Stimulated activated CD4-positive, alpha-beta T cell treated with anti-CD3 and anti-CD28 coated beads, Interleukin-4, amount 100 ng/mL, for 24 hours (primary cell): Measurements from ENCODE around the gene CARD9.

Experiments
- DNase-seq: peaks from one replicate; pipeline ENCODE4 v3.0.0-alpha.2; 2020

The CARD9 gene

DNA sequence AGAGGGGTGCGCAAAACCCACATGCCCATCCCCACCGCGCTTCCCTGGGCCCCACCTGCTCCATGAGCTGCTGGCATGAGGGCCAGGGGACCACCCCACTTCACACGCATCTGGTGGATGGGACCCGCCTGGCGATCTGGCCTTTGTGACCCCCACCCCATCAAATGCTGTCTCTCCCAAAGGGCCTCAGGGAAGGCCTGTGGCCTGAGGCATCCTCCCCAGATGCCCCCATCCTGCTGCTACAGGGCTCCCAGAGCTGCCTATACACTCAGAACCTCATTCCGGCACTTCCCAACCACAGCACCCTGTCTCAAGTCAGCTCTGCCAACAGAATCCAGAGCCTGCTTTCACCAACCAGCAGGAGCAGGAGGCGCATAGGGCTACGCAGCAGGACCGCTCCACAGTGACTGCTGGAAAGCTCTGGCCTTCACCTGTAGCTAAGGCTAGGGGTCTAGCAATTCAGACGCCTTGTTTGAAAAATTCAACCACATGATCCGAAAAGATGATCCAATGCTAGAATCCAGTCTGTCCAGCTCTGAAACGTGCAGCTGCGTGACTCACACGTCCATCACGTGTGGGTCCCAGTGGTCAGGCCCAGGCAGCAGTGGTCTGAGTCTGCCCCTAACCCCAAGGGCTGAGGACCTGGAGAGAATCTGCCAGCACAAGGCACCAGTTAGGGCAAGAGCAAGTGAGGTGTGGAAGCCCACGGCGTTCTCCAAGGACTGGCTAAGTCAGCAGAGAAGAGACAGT lies 27.9 kb upstream of the CARD9 start:
- no peak for DNase-seq

DNA sequence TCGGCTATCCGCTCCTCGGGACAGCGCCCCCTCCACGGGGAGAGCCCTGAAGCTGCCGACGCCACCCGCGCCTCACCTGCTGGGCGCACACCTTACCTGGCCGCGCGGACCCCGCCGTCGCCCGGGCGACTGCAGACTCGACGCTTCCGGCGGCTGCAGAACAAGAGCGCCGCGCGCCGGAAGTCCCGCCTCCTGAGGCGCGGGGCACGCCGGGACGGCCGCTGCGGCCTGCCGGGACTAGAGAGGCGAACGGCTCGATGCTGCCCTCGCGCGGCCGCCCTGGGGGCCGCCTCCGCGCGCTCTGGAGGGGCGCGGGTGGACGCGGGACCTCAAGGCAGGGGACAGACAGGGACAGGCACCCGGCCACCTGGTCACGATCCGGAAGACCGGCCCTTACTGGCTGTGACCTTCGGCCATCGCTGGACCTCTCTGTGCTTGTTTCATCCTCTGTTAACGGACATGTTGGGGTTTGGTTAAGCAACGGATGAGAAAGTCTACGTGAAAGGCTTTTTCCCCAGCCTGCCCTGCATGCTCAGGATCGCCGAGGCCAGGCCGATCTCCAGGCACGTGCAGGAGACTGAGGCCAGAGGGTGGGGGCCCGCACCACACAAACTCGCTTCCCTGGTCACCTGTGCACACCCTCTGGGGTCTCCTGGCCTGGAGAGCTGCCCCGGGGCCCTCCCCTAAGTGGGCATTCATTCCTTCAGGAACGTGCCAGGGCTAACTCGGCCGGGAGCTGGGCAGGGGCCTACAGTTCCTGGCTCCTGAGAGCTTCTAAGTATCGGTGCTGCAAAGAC lies 26.8 kb upstream of the CARD9 start, which contains the start of gene SNAPC4:
SNAPC4 (minus strand) TSS at position 133 of the 797 bp plus-strand sequence. CDS start 1,742 bp downstream, outside the sequence.
- DNase-seq, result peak; percentile 86

DNA sequence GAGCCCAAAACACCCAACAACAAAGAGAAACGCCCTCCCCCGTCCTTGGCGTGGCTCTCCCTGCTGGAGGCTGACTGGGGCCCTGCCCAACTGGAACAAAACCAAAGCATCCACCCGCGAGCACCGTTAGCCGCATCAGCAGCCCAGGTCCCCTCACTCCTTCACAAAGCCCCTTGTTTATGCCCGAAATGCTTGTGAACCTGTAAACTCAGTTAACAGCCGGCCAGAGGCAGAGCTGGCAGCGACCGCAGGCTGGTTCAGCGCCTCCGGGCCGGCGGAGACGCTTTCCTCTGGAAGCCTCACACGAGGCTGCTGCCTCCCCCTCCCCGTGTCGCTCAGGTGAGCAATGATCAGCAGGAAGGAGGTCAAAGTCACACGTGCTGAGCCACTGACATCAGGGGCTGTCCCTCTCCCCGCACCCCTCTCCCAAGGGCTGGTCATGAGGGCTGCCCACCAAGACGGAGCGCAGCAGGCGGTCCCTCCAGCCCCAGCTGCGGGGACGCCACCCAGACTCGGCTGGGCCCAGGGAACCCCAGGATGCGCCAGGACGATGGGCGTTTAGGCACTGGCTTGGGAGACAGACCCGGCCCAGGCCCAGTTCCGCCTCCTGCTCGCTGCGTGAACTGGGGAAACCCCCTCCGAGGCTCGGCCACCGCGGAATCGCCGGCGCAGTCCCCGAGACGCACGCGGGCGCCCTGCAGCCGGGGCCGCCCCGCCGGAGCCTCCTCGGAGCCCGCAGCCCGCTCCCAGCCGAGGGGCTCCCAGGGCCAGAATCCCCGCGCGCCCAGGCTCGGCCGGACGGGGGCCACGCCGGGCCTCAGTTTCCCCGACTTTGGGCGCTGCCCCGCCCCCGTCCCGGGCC lies 25.9 kb upstream of the CARD9 start:
- peak; percentile 41 for DNase-seq

DNA sequence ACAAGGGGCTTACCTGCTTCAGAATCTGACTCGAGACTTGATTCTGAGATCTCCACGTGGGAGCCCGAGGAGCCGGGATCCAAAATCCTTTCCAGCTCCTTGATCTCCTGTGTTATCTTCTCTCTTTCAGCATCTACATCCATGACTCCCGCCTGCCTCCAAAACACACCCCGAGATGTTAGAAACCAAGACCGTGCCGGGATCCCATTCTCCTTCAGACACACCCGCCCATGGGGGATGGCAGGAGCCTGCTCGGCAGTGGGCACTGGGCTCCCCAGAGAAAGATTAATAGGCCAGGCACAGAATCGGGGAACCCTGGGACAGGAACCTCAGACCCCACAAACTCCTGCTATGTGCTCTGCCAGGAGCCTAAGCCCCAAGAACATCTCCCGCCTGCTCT lies 24.8 kb upstream of the CARD9 start:
- DNase-seq, result no peak

DNA sequence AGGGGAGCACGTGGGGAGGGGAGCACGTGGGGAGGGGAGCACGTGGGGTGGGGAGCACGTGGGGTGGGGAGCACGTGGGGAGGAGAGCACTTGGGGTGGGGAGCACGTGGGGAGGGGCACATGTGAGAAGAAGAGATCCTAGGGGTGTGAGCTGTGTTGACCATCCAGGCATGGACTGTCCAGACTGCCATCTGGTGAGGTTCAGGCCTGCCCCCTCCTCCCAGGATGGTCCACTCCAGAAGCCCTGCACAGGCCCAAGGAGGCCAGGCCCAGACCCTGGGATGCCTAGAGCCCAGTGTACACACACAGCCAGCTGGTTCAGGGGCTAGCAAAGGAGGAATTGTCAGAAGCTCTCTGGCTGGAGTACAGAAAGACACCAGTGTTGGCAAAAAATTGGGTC lies 24.2 kb upstream of the CARD9 start:
- no peak for DNase-seq

DNA sequence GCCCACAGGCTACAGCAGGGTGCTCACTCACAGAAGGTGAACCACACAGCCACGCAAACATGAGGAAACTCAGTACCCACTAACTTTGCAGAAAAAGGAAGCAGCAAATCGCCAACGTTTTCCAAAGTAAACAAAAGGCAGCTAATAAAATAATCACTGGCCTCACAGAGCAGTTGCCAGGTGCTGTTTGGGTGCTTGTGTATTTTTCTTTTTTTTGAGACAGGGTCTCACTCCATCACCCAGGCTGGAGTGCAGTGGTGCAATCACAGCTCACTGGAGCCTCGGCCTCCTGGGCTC lies 22.7 kb upstream of the CARD9 start:
- no peak for DNase-seq

DNA sequence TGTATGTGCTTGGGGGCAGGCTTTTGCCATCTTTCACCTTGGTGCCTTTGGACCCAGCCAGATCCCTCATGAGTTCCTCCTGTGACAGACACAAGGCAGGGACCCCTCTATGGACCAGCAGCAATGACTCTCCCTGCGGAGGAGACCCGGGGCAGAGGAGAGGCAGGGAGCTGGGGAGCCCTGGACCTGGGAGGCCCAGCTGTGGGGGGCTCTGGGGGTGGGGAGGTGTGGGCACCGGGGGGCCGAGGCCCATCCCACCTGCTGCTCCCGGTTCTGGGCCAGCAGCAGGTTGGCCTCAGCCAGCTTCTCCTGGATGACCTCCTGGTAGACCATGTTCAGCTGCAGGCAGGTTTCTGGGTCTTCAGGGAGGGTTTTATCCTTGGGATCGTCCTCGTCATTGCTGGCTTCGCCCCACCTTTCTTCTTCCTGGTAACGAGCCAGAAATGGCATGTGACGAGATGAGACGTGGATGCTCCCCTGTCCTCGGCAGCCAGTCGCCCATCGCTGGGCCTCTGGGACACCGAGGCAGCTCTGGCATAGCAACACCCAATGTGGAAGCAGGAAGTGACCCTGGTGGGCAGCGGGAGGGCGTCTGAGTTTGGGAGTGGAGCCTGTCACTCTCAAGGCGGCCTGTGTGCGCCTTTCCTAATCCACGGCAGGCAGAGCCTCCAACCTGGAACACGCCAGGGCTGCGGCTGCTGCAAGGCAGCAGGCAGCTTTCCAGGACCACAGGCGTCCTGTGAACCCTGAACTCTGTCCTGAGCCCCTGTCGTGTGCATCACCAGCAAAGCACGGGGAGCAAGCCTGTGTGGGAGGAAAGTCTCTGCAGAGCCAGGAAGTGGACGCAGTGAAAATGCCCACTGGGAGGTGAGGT lies 22.1 kb upstream of the CARD9 start:
- DNase-seq, result no peak

DNA sequence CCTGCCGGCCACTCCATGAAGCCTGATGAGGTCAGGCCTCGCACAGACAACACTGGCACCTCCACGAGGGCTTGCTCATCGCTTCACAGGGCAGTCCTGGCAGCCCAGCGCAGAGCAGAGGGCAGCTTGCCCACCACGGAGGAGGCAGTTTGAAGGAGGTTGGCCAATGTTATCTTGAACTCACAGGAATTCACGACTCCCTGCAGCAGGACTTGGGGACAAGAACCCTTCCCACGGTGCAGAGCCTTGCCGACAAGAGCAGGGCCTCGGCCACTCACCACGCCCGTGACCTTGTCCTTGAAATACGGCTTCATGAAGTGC lies 21.5 kb upstream of the CARD9 start:
- DNase-seq, result no peak

DNA sequence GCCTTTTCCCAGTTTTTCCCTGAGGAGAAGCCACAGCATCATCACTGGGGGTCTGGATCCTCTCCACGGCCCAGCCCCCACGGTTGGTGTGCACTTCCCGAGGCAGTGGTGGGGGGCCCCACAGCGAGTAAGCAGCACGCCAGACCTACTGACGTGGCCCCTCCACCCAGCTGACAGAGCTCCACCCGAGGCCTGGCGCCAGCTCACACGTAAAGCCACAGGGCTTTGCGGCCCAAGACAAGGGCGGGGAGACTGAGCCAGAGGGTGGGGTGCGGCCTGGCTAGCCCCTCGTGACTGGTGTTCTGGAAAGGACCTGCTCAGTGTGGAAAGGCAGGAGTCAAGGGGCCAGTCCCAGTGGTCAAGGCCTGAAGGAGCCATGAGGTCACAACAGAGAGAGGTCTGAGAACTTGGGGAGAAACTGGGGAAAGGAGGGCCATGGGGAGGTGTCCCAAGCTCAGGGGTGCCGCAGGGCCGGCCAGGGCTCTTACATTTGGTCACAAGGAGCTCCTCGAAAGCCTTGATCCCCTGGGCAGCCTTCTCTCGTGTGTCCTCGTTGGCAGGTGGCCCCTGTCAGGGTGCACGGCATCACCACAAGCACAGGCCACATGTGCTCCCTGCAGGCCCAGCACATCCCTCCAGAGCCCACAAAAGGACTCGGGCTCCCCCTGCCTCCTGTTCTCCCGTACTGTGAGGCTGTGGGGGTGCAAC lies 21.0 kb upstream of the CARD9 start:
- DNase-seq, result no peak

DNA sequence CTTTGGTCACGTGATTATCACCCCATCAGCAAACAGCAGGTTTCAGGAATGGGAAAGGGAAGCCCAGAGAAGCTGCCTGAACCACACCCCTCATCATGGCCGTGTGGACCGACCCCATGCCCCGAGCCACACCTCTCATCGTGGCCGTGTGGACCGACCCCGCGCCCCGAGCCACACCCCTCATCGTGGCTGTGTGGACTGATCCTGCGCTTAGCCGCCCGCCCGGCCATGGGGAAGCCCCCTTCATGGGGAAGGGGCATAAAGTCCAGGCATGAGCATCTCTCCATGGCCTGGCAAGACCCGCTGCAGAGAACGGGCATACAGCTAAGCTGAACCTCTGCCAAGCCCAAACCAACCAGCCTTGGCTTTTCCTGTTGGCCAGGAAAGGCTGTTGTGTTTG lies 20.1 kb upstream of the CARD9 start:
- no peak for DNase-seq

DNA sequence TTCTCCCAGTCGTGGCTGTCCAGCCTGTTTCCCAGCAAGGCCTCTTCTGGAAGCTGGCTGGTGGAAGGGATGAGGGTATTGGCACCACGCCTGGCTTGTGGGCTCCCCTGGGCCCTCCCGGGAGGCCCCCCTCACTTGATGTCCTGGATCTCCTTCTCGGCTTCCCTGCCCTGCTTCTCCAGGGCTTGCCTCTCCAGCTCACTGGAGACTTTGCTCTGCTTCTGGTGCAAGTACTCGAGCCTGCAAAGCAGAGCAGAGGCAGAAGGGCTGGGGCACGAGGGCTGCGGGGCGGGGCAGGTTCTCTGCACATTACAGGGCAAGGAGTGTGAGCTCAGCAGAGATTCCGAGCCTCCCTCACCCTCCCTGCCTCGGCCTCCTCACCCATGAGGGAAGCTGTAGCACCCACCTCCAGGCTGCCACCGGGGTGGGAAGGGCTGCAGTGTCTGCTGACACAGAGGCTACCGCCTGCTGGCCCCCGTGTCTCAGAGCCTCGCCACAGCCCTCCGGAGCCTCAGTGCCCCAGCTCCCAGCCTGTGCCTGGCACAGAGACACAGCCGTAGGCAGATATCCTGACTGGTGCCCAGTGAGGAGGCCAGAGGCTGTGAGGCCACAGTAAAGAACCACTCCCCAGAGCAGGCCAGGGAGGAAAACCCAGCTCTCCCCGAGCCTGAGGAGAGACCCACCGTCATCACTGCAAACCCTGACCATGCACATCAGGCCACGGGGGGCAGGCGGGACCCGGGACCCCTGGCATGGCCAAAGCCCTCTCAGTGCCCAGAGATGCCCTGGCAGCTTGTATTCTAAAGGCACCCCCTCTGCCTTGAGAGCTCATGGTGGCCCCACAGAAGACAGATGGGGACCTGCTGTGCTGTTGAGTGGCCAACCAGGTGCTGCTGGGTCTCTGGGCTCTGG lies 19.3 kb upstream of the CARD9 start:
- DNase-seq, result no peak

DNA sequence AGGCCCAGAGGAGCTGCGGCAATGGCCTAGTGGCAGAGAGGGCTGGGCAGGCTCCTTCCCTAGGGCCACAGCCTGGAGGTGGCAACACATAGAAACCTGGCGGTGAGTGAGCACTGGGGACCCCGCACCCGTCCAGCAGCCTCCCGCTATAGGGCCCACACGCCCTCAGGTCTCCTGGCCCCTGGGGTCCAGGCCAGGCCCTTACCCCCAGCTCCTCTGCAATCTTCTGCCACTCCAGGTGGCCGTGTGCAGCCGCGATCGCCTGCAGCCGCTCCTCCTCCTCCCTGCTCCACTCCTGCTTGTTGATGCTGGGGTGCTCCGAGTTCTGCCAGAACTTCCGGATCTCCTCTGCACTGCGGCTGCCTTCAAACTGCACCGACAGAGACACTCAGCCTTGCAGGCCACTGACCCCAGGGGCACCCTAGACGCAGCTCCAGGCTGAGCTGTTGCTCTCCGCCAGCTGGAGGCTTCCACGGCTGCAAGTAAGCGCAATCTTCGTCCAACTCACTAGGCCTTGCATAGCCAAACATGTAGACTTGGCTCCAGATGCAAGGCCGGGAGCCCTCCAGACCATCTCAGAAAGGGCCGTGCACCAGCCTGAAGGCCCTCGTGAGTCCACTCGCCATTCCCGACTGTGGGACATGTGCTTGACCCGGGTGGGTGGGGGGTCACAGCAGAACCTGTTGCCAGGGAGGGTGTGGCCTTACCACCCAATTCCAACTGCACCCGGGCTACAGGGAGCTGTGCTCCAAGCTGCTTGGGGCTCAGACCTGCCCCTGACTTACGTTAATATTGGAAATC lies 18.5 kb upstream of the CARD9 start:
- no peak for DNase-seq

DNA sequence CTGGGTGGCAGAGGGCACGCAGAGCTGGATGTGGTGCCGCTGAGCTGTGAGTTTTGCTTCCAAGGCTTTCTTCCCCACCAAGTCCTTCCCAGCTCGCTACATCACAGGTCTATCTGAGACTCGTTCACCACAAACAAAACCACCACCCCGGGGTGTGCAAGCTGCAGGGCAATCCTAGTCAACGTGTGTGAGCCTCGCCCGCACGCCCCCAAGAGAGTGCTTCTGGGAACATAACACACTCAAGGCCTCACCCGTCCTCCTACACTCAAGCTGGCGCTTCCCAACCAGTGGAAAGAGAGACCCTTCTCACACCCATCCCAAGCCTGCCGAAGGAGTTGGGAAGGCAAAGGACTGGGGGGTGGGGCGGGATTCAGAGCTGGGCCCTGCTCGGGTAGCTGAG lies 15.9 kb upstream of the CARD9 start:
- no peak for DNase-seq

DNA sequence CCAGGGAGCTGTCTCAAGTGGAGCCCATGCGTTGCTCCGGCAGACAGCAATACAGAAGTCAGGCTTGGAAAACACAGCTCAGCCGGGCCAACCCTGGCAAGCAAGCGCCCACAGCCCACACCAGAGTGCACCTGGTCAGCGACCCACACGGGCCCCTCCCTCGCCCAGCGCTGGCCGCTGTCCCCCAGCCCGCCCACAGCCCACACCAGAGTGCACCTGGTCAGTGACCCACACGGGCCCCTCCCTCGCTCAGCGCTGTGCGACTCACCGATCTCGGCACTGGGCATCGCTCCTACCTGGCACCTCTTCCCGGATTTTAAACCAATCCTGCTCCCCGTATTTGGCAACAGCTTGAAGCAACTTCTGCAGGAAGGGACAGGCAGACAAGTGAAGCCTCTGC lies 13.7 kb upstream of the CARD9 start:
- DNase-seq, result no peak

DNA sequence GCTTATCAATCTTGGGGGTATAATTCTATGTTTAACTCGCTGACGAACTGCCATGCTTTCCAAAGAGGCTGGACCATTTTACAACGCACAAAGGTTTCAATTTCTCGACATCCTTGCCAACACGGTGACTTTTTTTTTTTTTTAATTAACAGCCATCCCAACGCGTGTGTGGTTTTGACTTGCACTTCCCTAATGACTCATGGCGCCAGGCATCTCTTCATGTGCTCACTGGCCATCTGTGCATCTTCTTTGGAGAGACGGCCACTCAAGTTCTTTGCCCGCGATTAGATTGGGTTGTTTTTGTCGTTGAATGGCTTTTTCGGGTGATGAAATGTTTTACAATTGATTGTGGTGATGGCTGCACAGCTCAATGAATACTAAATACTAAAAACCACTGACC lies 12.5 kb upstream of the CARD9 start:
- no peak for DNase-seq

DNA sequence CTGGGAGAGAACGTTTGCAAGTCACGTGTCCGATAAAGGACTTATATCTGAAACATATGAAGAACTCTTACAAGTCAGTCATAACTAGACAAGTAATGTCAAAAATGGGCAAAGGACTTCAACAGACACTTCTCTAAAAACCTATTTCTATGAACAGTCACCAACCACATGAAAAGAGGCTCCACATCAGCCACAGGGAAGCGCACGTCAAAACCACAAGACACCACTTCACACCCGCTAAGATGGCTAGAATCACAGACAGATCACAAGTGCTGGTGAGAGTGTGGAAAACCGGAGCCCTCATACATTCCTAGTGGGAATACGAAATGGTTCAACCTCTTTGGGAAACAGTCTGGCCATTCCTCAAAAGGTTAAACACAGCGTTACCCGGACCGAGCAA lies 11.5 kb upstream of the CARD9 start:
- peak; percentile 51 for DNase-seq

DNA sequence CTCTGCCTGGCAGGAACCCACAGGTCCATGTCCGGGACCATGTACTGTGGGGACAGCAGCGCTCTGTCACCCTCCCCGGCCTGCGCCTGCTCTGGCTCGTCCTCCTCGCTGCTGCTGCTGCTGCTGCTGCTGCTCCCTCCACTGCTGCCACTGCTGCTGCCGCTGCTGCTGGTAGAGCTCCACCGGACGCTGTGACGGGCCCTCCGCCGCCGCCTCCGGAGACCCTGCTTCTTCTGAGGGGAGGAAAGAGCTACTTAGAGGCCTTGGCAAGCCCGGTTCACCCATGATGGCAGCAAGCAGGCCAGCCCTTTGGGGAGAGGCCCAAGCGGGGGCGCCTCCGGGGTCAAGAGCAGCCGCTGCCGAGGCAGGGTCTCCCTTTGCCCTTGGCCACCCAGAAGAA lies 10.0 kb upstream of the CARD9 start:
- DNase-seq, result no peak

DNA sequence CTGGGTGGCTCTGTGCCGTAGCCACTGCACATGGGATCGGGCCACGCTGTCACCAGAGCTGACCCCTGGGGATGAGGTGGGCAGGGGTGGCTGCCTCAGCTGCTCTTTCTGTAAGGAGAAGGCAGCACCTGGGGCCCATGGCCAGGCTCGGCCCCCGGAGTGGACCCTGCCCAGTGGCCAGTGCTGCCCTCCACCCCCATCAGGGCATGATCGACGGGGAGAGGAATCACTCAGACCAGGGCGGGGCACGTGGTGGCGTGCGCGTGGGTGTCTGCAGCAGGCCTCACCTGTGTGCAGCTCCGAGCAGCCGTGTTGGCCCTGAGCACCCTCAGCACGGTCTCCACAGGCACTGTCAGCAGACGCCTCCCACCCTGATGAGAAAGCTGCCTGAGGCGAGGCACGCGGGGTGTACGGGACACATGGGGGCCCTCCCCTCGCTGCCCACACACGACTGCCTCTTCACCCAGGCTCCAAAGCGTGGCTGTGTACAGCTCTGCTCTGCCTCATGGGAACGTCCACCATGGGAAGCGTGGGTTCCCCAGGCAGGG lies 8.6 kb upstream of the CARD9 start:
- no peak for DNase-seq

DNA sequence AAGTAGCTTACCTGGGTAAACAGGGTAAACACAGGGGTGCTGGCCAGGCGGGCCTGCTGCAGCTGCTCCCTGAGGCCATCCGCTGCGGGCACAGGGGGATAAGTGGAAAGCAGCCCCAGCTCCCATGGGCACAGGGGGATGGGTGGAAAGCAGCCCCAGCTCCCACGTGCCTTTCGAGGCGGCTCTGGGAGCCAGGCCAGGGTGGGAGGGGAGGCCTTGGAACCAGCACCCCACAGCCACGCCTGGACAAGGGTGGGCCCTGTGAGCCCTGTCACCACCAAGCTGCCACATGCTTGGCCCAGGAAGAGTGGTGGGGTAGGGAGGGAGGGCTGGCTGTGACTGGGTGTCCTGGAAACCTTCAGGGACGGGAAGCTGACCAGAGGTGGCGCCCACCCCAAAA lies 7.8 kb upstream of the CARD9 start:
- DNase-seq, result no peak

DNA sequence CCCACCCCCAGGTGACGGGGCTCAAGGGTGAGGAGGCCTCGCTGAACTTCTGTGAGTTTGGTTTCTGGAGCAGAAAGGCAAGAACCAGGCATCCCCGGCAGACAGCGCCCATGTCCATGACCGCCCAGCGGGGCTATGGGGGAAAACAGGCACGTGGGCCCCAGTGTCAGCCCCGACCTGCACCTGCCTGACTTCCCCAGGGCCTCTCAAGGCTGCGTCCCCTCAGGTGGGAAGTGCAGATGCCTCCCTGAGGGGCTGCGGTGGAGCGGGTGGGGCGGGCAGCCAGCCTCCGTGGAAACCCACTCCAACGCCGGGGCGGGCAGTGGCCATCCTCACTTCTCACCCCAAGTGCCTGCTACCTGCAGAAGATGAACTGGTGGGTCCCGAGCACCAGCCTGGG lies 6.9 kb upstream of the CARD9 start:
- no peak for DNase-seq
